GM23338 (cell line): ENCODE data around the gene PDE1C. TPM values are rescaled to one million over a fixed set of nuclear protein-coding genes. Genes with fewer than 3 reads are reported as not detected.

Experiments used
- ATAC-seq: fragments of 200-7000 bp; cut with Tn5 transposase; 3 replicates; pipeline ENCODE4 v1.9.1; 2020
- DNase-seq: peaks from one replicate; pipeline ENCODE4 v3.0.0-alpha.2; 2015; ENCODE audit warnings: low spot score
- H2AFZ ChIP-seq: fragments of 200-600 bp; sonication (generic); 2 replicates; pipeline ENCODE4 v1.8.0; 2016; ENCODE audit warnings: antibody characterized with exemption, mild to moderate bottlenecking, moderate library complexity
- H3F3A ChIP-seq: fragments of 200-600 bp; sonication (generic); replicated peaks from 2 replicates; pipeline ENCODE4 v1.8.0; 2017; ENCODE audit warnings: antibody characterized with exemption, mixed run types, low read depth
- H3K27ac ChIP-seq: fragments of 200-600 bp; sonication (generic); 2 replicates; pipeline ENCODE4 v1.6.1; 2016; ENCODE audit warnings: low read depth
- H3K27me3 ChIP-seq: fragments of 200-600 bp; sonication (generic); 2 replicates; pipeline ENCODE4 v1.8.0; 2016; ENCODE audit warnings: mild to moderate bottlenecking, mixed run types, moderate library complexity; ENCODE audit not compliant: insufficient read depth
- H3K36me3 ChIP-seq: fragments of 200-600 bp; sonication (generic); 2 replicates; pipeline ENCODE4 v1.8.0; 2016; ENCODE audit warnings: mild to moderate bottlenecking; ENCODE audit not compliant: insufficient read depth
- H3K4me1 ChIP-seq: fragments of 200-600 bp; sonication (generic); 2 replicates; pipeline ENCODE4 v1.8.0; 2016; ENCODE audit warnings: mild to moderate bottlenecking, moderate library complexity; ENCODE audit not compliant: insufficient read depth
- H3K4me2 ChIP-seq: fragments of 200-600 bp; sonication (generic); 2 replicates; pipeline ENCODE4 v1.7.1; 2017; ENCODE audit warnings: mixed run types
- H3K4me3 ChIP-seq: fragments of 200-600 bp; sonication (generic); 2 replicates; pipeline ENCODE4 v1.6.1; 2016; ENCODE audit warnings: mixed run types
- H3K79me2 ChIP-seq: fragments of 200-600 bp; sonication (generic); replicated peaks from 2 replicates; pipeline ENCODE4 v1.8.0; 2017; ENCODE audit warnings: mild to moderate bottlenecking; ENCODE audit not compliant: insufficient read depth
- H3K9me2 ChIP-seq: fragments of 200-600 bp; sonication (generic); 2 replicates; pipeline ENCODE4 v1.8.0; 2017; ENCODE audit not compliant: insufficient read depth
- H4K20me1 ChIP-seq: fragments of 200-600 bp; sonication (generic); replicated peaks from 2 replicates; pipeline ENCODE4 v1.8.0; 2017; ENCODE audit warnings: mild to moderate bottlenecking; ENCODE audit not compliant: insufficient read depth
- H3K27ac Mint-ChIP-seq: 2 replicates; pipeline ENCODE4 v1.8.0; 2020; ENCODE audit warnings: inconsistent platforms, mild to moderate bottlenecking, moderate library complexity, mixed read lengths
- H3K27me3 Mint-ChIP-seq: 3 replicates; pipeline ENCODE4 v1.8.0; 2022; ENCODE audit warnings: low read depth, mild to moderate bottlenecking, moderate library complexity, mixed read lengths, inconsistent platforms; ENCODE audit not compliant: insufficient read depth, poor library complexity
- H3K36me3 Mint-ChIP-seq: 3 replicates; pipeline ENCODE4 v1.8.0; 2021; ENCODE audit warnings: low read depth, mild to moderate bottlenecking, inconsistent platforms, moderate library complexity, mixed read lengths
- H3K4me1 Mint-ChIP-seq: 3 replicates; pipeline ENCODE4 v1.8.0; 2020; ENCODE audit warnings: mild to moderate bottlenecking, inconsistent platforms, mixed read lengths
- H3K4me3 Mint-ChIP-seq: 3 replicates; pipeline ENCODE4 v1.8.0; 2021; ENCODE audit warnings: moderate library complexity, mild to moderate bottlenecking, inconsistent platforms, mixed read lengths
- H3K9me3 Mint-ChIP-seq: 3 replicates; pipeline ENCODE4 v1.8.0; 2020; ENCODE audit warnings: moderate library complexity, mild to moderate bottlenecking, inconsistent platforms, mixed read lengths
- EZH2 ChIP-seq: fragments of 200-600 bp; sonication (generic); IDR thresholded peaks from one replicate; pipeline ENCODE4 v1.8.0; 2017; ENCODE audit warnings: antibody characterized with exemption, mild to moderate bottlenecking, low read depth; ENCODE audit not compliant: unreplicated experiment
- EZH2phosphoT487 ChIP-seq: fragments of 200-600 bp; sonication (generic); IDR thresholded peaks from one replicate; pipeline ENCODE4 v1.8.1; 2018; ENCODE audit warnings: antibody characterized with exemption; ENCODE audit not compliant: unreplicated experiment
- NANOG ChIP-seq: IDR thresholded peaks from 2 replicates; pipeline ENCODE4 v1.6.1; 2016; ENCODE audit warnings: antibody characterized with exemption, borderline replicate concordance
- POLR2AphosphoS5 ChIP-seq: IDR thresholded peaks from 2 replicates; pipeline ENCODE4 v1.6.1; 2016; ENCODE audit warnings: antibody characterized with exemption, low read depth
- STAT1 ChIP-seq: IDR thresholded peaks from one replicate; pipeline ENCODE4 v1.6.1; 2016; ENCODE audit warnings: antibody characterized with exemption; ENCODE audit not compliant: unreplicated experiment
- polyA plus RNA-seq: library from polyadenylated mRNA; unstranded; fragments of >200 nt; fragmentation: Nextera tagmentation; extraction: Ambion mirVana; gene quantifications from 2 replicates; pipeline ENCODE4 v1.2.1, GENCODE V29; 2016
- total RNA-seq: library from RNA; depleted of rRNA; stranded (reverse); fragments of >200 nt; shearing (Covaris generic); gene quantifications from 2 replicates; pipeline ENCODE4 v1.2.3, GENCODE V29; 2014
- TF ChIP-seq, protein P1 (sequence below): fragments of 250-450 bp; sonication (Bioruptor Pico); IDR thresholded peaks from 2 replicates; pipeline ENCODE4 v1.5.0; 2020; ENCODE audit warnings: mild to moderate bottlenecking, moderate library complexity
- TF ChIP-seq, protein P2 (sequence below), 2 experiments: fragments of 200-600 bp in 1 of 2; sonication (generic) in 1 of 2; conservative IDR thresholded peaks; 2 replicates each; pipeline versions ENCODE4 v1.5.1 to v1.6.1; 2016 to 2017; ENCODE audit warnings: antibody characterized with exemption in 2 of 2, low read depth in 2 of 2, mild to moderate bottlenecking in 2 of 2, moderate library complexity in 1 of 2

Gene PDE1C
- total and polyA plus RNA-seq, 2 experiments from 2014 or later, result 0.28 TPM; not detected in 1

DNA sequence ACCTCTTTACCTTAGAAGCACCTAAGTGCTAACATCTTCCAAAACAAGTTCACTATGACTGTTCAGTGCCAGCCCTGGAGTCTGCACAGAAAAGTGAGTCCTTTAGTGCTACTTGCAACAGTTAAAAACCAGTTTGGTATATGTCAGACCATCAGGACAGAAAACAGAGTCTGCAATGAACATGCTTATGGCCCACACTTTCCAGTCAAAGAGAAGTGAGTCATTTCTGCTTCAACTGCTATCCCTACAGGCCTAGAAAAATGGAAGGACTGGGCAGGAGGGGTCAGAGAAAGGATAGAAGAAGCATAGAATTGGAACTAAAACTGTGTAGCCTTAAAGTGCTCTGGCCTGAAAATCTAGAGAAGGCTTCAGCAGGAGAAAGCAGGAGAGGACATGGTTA, 108.0 kb downstream of the PDE1C start (continued):
- TF ChIP-seq POLR2AphosphoS5, result no peak
- no peak for TF ChIP-seq EZH2
- no peak for TF ChIP-seq EZH2phosphoT487

DNA sequence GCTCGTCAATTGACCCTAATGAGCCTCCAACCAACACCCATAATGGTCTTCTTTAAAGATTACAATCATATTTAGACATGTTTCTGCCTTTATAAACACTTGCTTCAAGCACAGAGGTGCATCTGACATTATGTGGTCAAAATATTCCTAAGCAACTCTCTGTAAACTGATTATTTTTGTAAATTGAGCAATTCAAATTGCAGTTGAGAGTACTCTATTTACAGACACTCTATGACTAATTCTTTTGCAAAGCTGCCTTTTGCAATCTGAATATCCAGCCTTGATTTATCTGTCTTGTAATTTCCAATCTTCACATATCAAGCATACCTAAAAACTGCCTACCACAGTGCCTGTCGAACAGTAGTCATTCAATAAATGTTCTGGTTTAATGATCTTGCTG, 112.0 kb downstream of the PDE1C start:
- Mint-ChIP-seq H3K9me3 (peaks cover 5% of the 10 kb centered on the region), H3K27me3 (peaks cover 2% of the 10 kb centered on the region), H3K4me1 (peaks cover 6% of the 10 kb centered on the region; the same call in 1 of the 3 replicates), H3K27ac (peak overlapping the region; percentile 72; the same call in 1 of the 2 replicates), H3K4me3 (no peak overlapping the region), H3K36me3 (peaks cover 5% of the 10 kb centered on the region; the same call in 1 of the 3 replicates)
- no peaks in the 10 kb centered on the region for H3K79me2 ChIP-seq
- TF ChIP-seq, protein P1, sequence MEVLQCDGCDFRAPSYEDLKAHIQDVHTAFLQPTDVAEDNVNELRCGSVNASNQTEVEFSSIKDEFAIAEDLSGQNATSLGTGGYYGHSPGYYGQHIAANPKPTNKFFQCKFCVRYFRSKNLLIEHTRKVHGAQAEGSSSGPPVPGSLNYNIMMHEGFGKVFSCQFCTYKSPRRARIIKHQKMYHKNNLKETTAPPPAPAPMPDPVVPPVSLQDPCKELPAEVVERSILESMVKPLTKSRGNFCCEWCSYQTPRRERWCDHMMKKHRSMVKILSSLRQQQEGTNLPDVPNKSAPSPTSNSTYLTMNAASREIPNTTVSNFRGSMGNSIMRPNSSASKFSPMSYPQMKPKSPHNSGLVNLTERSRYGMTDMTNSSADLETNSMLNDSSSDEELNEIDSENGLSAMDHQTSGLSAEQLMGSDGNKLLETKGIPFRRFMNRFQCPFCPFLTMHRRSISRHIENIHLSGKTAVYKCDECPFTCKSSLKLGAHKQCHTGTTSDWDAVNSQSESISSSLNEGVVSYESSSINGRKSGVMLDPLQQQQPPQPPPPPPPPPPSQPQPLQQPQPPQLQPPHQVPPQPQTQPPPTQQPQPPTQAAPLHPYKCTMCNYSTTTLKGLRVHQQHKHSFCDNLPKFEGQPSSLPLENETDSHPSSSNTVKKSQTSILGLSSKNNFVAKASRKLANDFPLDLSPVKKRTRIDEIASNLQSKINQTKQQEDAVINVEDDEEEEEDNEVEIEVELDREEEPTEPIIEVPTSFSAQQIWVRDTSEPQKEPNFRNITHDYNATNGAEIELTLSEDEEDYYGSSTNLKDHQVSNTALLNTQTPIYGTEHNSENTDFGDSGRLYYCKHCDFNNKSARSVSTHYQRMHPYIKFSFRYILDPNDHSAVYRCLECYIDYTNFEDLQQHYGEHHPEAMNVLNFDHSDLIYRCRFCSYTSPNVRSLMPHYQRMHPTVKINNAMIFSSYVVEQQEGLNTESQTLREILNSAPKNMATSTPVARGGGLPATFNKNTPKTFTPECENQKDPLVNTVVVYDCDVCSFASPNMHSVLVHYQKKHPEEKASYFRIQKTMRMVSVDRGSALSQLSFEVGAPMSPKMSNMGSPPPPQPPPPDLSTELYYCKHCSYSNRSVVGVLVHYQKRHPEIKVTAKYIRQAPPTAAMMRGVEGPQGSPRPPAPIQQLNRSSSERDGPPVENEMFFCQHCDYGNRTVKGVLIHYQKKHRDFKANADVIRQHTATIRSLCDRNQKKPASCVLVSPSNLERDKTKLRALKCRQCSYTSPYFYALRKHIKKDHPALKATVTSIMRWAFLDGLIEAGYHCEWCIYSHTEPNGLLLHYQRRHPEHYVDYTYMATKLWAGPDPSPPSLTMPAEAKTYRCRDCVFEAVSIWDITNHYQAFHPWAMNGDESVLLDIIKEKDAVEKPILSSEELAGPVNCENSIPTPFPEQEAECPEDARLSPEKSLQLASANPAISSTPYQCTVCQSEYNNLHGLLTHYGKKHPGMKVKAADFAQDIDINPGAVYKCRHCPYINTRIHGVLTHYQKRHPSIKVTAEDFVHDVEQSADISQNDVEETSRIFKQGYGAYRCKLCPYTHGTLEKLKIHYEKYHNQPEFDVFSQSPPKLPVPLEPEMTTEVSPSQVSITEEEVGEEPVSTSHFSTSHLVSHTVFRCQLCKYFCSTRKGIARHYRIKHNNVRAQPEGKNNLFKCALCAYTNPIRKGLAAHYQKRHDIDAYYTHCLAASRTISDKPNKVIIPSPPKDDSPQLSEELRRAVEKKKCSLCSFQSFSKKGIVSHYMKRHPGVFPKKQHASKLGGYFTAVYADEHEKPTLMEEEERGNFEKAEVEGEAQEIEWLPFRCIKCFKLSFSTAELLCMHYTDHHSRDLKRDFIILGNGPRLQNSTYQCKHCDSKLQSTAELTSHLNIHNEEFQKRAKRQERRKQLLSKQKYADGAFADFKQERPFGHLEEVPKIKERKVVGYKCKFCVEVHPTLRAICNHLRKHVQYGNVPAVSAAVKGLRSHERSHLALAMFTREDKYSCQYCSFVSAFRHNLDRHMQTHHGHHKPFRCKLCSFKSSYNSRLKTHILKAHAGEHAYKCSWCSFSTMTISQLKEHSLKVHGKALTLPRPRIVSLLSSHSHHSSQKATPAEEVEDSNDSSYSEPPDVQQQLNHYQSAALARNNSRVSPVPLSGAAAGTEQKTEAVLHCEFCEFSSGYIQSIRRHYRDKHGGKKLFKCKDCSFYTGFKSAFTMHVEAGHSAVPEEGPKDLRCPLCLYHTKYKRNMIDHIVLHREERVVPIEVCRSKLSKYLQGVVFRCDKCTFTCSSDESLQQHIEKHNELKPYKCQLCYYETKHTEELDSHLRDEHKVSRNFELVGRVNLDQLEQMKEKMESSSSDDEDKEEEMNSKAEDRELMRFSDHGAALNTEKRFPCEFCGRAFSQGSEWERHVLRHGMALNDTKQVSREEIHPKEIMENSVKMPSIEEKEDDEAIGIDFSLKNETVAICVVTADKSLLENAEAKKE (CRISPR knock-in tag), result no peak
- TF ChIP-seq NANOG (no peak), POLR2AphosphoS5 (no peak), STAT1 (no peak)
- TF ChIP-seq, protein P2, sequence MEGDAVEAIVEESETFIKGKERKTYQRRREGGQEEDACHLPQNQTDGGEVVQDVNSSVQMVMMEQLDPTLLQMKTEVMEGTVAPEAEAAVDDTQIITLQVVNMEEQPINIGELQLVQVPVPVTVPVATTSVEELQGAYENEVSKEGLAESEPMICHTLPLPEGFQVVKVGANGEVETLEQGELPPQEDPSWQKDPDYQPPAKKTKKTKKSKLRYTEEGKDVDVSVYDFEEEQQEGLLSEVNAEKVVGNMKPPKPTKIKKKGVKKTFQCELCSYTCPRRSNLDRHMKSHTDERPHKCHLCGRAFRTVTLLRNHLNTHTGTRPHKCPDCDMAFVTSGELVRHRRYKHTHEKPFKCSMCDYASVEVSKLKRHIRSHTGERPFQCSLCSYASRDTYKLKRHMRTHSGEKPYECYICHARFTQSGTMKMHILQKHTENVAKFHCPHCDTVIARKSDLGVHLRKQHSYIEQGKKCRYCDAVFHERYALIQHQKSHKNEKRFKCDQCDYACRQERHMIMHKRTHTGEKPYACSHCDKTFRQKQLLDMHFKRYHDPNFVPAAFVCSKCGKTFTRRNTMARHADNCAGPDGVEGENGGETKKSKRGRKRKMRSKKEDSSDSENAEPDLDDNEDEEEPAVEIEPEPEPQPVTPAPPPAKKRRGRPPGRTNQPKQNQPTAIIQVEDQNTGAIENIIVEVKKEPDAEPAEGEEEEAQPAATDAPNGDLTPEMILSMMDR (conservative IDR thresholded peaks at IDR 0.05; ENCODE audit: low read depth in 2 of 2), result no peak
- no peaks in the 10 kb centered on the region for H3K27me3 ChIP-seq
- ATAC-seq (no peak), DNase-seq (no peak)
- no peaks in the 10 kb centered on the region for H3K9me2 ChIP-seq
- H3K4me3 ChIP-seq, result no peak overlapping the region
- peaks cover 7% of the 10 kb centered on the region; the same call in 1 of the 2 replicates for H3K4me1 ChIP-seq
- H3F3A ChIP-seq, result no peaks in the 10 kb centered on the region
- no peaks in the 10 kb centered on the region for H4K20me1 ChIP-seq
- no peak overlapping the region for H3K4me2 ChIP-seq
- peaks cover 3% of the 10 kb centered on the region for H3K36me3 ChIP-seq
- H3K27ac ChIP-seq, result no peak overlapping the region
- H2AFZ ChIP-seq, result peak overlapping the region; percentile 8; the same call in 1 of the 2 replicates
